Omental fat pad (tissue), 4 donors: Measurements from ENCODE around the gene RIPK4. TPM values are rescaled to one million over a fixed set of nuclear protein-coding genes. Genes with fewer than 3 reads are reported as not detected.

Experiments used
- ATAC-seq: fragments of 150-250 bp; one replicate; pipeline ENCODE4 v1.9.1; 2016; ENCODE audit warnings: mild to moderate bottlenecking, moderate library complexity; ENCODE audit not compliant: low FRiP score
- DNase-seq: peaks from one replicate; pipeline ENCODE4 v3.0.0-alpha.2; 2019; ENCODE audit warnings: low spot score
- total RNA-seq, 4 donors: library from RNA; depleted of rRNA; stranded (reverse); fragments of >200 nt; gene quantifications; one replicate each; pipeline ENCODE4 v1.1.0, GENCODE V29; 2016
- TF ChIP-seq, protein P1 (sequence below), 3 donors: fragments of 450-650 bp; IDR thresholded peaks; one replicate each; pipeline ENCODE4 v1.5.1; 2016 to 2017; ENCODE audit warnings: antibody characterized with exemption in 3 of 3, mild to moderate bottlenecking in 3 of 3, moderate library complexity in 2 of 3

Gene RIPK4
- total RNA-seq, 4 donors from 2014 or later, result 2.5 to 17.7 (median 4.9) TPM; not detected in 1

DNA sequence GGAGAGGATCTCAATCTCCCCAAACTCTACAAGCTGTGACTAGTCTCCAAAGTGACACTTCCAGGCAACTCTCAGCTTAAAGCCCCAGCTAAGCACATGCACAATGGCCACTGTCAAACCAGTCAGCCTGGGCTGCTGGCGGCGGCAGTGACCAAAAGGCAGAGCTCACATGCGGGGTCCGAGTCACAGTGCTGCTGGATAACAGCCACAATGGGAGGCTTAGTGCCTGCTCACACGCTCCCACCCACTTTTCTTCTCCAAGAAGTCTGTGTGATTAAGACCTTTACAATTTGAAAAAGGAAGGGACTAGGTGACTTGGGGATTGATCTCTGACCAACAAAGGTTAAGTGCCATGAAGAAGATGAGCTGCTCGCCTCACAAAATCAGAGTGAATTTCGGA lies 16.8 kb downstream of the RIPK4 start:
- DNase-seq (no peak), ATAC-seq (no peak)
- TF ChIP-seq, protein P1, sequence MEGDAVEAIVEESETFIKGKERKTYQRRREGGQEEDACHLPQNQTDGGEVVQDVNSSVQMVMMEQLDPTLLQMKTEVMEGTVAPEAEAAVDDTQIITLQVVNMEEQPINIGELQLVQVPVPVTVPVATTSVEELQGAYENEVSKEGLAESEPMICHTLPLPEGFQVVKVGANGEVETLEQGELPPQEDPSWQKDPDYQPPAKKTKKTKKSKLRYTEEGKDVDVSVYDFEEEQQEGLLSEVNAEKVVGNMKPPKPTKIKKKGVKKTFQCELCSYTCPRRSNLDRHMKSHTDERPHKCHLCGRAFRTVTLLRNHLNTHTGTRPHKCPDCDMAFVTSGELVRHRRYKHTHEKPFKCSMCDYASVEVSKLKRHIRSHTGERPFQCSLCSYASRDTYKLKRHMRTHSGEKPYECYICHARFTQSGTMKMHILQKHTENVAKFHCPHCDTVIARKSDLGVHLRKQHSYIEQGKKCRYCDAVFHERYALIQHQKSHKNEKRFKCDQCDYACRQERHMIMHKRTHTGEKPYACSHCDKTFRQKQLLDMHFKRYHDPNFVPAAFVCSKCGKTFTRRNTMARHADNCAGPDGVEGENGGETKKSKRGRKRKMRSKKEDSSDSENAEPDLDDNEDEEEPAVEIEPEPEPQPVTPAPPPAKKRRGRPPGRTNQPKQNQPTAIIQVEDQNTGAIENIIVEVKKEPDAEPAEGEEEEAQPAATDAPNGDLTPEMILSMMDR (IDR thresholded peaks at IDR 0.05), result no peak

DNA sequence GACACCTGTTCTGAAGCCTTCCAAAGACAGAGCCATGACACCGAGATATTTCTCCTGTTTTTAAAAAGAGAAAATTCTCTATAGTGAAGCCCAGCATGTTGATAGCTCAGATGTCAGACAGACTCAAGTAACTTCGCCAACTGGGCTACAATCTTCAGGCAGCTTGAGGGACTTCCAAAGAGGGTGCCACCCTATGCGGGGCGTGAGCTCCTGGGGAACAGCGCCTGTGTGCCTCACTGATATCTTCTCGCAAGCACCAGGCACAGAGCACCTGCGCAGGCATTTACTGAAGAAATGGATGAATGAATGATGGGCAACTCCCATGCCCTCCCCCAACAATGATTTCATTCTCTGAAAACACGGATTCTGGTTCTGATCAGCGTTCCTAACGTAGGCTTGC lies 17.6 kb downstream of the RIPK4 start:
- no peak for ATAC-seq
- TF ChIP-seq, protein P1 (IDR thresholded peaks at IDR 0.05), result no peak
- DNase-seq, result no peak

DNA sequence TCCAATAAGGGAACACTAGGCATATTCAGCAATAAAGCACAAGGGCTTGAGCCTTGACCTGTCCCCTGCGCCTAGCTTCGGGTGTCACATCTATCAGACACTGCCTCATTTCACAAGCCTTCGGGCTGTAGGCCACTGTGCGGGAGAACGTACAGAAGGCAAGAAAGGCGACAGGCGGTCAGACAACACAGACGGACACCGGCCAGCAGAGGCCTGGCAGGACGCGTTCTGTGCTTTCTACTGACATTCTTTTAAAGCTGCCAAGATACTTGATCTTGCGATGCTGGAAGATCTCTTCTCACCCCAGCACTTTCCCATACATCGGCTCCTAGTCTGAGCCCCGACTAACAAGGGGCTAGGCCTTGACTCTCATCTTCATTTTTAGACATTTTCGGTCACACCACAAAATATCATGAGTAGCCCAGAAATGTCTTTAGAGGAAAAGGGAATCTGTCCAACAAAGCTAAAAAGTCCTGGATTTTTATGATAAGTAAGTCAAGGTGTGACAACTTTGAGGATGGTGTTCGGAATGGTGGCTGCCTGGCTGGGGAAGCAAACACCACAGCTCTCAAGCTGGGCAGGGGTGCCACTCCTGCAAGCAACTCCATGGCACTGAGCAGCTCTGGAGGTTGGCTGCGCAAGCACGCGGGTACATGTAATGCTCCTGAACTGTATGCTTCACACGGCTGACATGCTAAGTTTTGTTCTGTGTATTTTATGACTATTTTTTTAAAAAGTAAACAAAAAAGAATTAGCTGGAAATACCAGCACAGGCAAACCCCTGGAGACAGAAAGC lies 18.7 kb downstream of the RIPK4 start:
- ATAC-seq (no peak), DNase-seq (no peak)
- TF ChIP-seq, protein P1 (IDR thresholded peaks at IDR 0.05), result no peak

DNA sequence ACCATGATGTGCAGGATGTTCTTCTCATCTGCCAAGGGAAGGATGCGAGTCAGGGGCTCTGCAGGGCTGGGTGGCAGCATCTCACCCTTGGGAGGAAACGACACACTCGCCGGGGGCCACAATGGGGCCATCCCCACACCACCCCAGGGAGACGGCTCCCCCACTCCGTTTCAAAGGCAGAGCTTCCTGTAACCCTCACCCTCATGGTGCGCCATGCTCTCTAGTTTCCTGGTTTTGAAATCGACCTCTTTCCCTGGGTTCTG lies 20.2 kb downstream of the RIPK4 start:
- DNase-seq, result no peak
- TF ChIP-seq, protein P1 (IDR thresholded peaks at IDR 0.05), result no peak
- ATAC-seq, result no peak

DNA sequence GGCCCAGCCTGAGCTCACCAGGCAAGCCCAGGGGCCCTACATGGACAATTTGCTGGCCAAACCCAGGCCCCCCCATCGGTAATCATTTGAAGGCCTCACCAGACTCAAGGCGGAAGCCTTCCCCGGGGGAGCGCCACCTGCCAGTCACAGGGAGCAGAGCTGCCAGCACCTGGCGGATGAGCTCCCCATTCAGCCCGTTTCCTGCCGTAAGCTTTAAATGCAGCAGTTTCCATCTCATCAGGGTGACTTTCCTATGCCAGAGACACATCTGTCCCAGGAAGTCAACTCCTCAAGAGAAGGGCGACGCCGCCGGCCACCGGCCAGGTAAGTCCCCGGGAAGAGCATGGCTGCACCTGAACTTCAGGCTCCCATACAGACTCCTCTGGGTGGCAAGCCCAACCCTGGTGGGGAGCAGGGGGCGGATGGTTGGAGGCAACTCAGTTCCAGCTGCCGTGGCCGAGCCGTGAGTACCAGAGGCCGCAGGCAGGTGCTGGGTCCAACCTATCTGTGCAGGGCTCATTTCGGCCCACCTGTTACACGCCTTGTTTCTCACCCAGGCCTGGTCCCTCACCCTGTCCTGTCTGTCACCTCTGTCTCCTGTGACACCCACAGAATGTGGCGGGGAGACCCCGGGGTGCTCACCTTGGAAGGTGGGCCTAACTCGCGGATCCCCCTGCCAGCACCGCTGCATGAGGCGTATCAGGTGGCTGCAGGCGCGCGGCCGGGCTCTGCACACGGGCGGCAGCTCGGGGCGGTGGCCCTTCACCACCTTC lies 20.7 kb downstream of the RIPK4 start:
- no peak for ATAC-seq
- TF ChIP-seq, protein P1 (IDR thresholded peaks at IDR 0.05), result no peak
- DNase-seq, result no peak

DNA sequence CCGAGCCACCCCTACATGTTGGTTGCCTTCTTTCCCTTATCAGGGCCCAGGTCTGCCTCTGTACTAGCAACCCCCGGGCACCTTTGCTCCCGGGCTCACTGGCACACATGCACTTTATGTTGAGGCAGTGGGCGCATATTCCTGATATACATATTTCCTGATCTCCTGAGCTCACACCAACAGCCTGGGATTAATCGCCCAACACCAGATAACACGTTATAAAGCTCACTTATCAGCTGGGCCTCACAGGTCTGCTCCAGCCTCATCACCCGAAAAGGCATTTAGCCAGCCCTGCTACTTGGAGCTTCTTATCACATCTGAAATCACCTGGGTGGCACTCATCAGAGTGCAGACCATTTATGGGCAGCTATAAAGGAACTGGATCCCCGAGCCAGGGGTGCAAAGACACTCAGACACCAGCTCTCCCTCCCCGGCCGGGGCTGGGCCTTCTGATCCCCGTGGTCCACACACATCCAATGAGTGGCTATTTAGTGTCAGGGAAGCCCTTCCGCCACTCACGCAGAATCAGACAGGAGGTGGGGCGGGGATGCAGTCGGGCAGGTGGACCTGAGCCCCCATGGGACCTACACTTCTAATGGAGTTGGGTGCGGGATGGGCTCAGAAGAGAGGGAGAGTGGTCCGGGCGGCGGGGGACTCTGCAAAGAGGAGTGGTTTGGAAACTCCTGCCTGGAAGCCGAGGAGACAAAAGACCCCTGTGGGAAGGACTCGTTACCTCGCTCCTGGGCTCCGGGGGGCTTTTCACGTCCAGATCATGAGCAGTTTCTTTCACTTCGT lies 21.6 kb downstream of the RIPK4 start:
- no peak for DNase-seq
- TF ChIP-seq, protein P1 (IDR thresholded peaks at IDR 0.05), result no peak
- ATAC-seq, result no peak
